Gastroesophageal sphincter (tissue), 4 donors: ENCODE measurements around the gene GIT1. TPM values are rescaled to one million over a fixed set of nuclear protein-coding genes. Genes with fewer than 3 reads are reported as not detected.
A peak's percentile ranks its signal among the peaks of the same experiment; 100 is the strongest.

Source experiments
- ATAC-seq: fragments of 150-250 bp; one replicate; pipeline ENCODE4 v1.9.1; 2016; ENCODE audit warnings: mild to moderate bottlenecking, moderate library complexity
- H3K27ac ChIP-seq, 4 donors: fragments of 200-600 bp; sonication (generic) in 3 of 4; 1 replicate in 3 of 4; 2 replicates in 1 of 4; pipeline ENCODE4 v1.5.1; 2016 to 2019
- H3K27me3 ChIP-seq: fragments of 200-600 bp; sonication (generic); one replicate; pipeline ENCODE4 v1.5.1; 2019
- H3K36me3 ChIP-seq, 2 donors: fragments of 200-600 bp; sonication (generic); one replicate each; pipeline ENCODE4 v1.5.1; 2019; ENCODE audit warnings: control low read depth in 1 of 2
- H3K4me1 ChIP-seq, 3 donors: fragments of 200-600 bp; sonication (generic); 1 replicate in 2 of 3; 2 replicates in 1 of 3; pipeline ENCODE4 v1.5.1; 2016 to 2019; ENCODE audit warnings: control low read depth in 2 of 3
- H3K4me3 ChIP-seq, 2 donors: fragments of 200-600 bp; sonication (generic); one replicate each; pipeline ENCODE4 v1.5.1; 2019; ENCODE audit warnings: mild to moderate bottlenecking in 1 of 2, moderate library complexity in 1 of 2
- H3K9me3 ChIP-seq, 3 donors: fragments of 200-600 bp; sonication (generic); one replicate each; pipeline ENCODE4 v1.5.1; 2017 to 2019; ENCODE audit warnings: control low read depth in 2 of 3
- CTCF ChIP-seq, 4 experiments: fragments of 200-600 bp in 2 of 4; fragments of 450-650 bp in 2 of 4; sonication (generic) in 1 of 4; IDR thresholded peaks; one replicate each; pipeline ENCODE4 v1.5.1; 2017 to 2019; ENCODE audit warnings: antibody characterized with exemption in 4 of 4, mild to moderate bottlenecking in 2 of 4, moderate library complexity in 2 of 4
- EP300 ChIP-seq: sonication (generic); formaldehyde crosslinking; IDR thresholded peaks from one replicate; pipeline ENCODE4 v1.6.1; 2017; ENCODE audit warnings: antibody characterized with exemption, mild to moderate bottlenecking
- POLR2A ChIP-seq, 2 donors: fragments of 450-650 bp; IDR thresholded peaks; one replicate each; pipeline ENCODE4 v1.6.1; 2017; ENCODE audit warnings: antibody characterized with exemption in 2 of 2, mild to moderate bottlenecking in 2 of 2, moderate library complexity in 1 of 2
- POLR2AphosphoS5 ChIP-seq: sonication (generic); formaldehyde crosslinking; IDR thresholded peaks from one replicate; pipeline ENCODE4 v1.6.1; 2017; ENCODE audit warnings: antibody characterized with exemption
- WGBS, 2 donors: methylation state at CpG; one replicate each; pipeline ENCODE4 v1.1.5; 2018; ENCODE audit warnings: low coverage in 1 of 2; 5-methylcytosine and 5-hydroxymethylcytosine counted together
- total RNA-seq, 4 donors: library from RNA; depleted of rRNA; stranded (reverse); fragments of >200 nt; gene quantifications; one replicate each; pipeline ENCODE4 v1.1.0, GENCODE V29; 2016

GIT1 gene
- total RNA-seq, 4 donors from 2014 or later, result 30.4 to 47.8 (median 35.8) TPM

DNA sequence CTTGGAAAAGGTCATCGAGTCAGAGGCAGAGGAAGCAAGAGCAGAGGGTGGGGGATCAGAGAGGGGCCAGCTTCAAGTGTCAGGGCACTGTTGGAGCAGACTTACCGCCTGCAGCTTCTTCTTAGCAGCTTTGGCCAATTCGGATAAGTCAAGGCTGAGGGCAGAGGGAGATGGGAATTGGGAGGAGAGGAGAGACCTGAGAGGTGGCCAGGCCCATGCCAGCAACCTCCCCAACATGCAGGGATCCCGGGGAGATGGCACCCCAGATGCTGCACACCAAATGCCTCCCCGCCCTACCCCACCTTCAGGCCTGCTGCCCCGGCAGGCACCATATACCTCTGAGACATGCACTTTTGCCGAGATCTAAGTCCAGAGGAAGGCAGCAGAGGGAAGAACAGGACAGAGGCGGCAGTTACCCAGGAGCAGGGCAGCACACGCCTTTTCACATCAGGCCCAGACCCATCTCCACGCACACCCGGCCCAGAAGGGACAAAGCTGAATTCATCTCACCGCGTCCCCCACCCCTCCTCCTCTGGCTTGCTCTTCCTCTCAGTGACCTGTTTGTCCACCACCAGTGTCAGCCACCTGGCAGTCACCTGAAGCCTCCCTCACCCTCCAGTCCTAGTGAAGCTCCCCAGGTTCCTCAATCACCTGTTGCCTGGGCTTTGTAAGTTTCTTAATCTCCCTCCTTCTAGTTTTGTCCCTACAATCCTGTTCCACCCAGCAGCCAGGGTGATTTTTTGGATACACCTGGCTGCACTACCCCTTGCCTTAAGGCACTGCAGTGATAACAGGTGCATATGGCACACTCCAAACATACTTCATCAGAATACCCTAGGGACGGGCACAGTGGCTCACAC, 10.6 kb downstream of the GIT1 start:
- peaks cover 0 to 98% of the 10 kb centered on the region in 2 donors for H3K36me3 ChIP-seq
- H3K27me3 ChIP-seq, result no peaks in the 10 kb centered on the region
- H3K27ac ChIP-seq, result peak overlapping the region in 2 of 4 donors; percentile 10 to 35
- H3K4me1 ChIP-seq, result peaks cover 0 to 56% (median 3%) of the 10 kb centered on the region in 3 donors
- WGBS, 2 donors, result 80 to 87% methylated on average over 1 to 7 of the region's 14 CpGs
- no peak for ATAC-seq
- TF ChIP-seq POLR2AphosphoS5, result no peak
- no peak for TF ChIP-seq CTCF (IDR thresholded peaks at IDR 0.05)
- TF ChIP-seq POLR2A (IDR thresholded peaks at IDR 0.05), result no peak
- no peak for TF ChIP-seq EP300
- H3K9me3 ChIP-seq, result no peaks in the 10 kb centered on the region
- no peak overlapping the region for H3K4me3 ChIP-seq

- Histone ChIP-seq H3K4me3 (no peak overlapping the region), H3K27me3 (no peaks in the 10 kb centered on the region), H3K27ac (peak overlapping the region in 3 of 4 donors; percentile 10 to 35 (median 12)), H3K9me3 (no peaks in the 10 kb centered on the region), H3K4me1 (peaks cover 0 to 54% (median 11%) of the 10 kb centered on the region in 3 donors), H3K36me3 (peaks cover 0 to 93% of the 10 kb centered on the region in 2 donors)
- no CpG with 5 or more reads among the region's 22 CpGs for WGBS, 2 donors
- TF ChIP-seq POLR2AphosphoS5 (no peak), EP300 (no peak), CTCF (IDR thresholded peaks at IDR 0.05) (no peak), POLR2A (IDR thresholded peaks at IDR 0.05) (no peak)
- no peak for ATAC-seq
Observed at GRCh38 chr17:29577385-29578211, 11.8 kb downstream of the GIT1 start.

- TF ChIP-seq CTCF (IDR thresholded peaks at IDR 0.05) (no peak), POLR2A (IDR thresholded peaks at IDR 0.05) (no peak), EP300 (no peak), POLR2AphosphoS5 (no peak)
- Histone ChIP-seq H3K9me3 (no peaks in the 10 kb centered on the region), H3K27ac (peak overlapping the region in 2 of 4 donors; percentile 12 to 35), H3K27me3 (no peaks in the 10 kb centered on the region), H3K4me3 (no peak overlapping the region), H3K36me3 (peaks cover 0 to 89% of the 10 kb centered on the region in 2 donors), H3K4me1 (peaks cover 0 to 54% (median 15%) of the 10 kb centered on the region in 3 donors)
- WGBS, 2 donors, result 94% methylated on average over 7 of the region's 9 CpGs; no CpG with 5 or more reads in 1 of the 2 donors
- ATAC-seq, result no peak
Observed at GRCh38 chr17:29577001-29577370, 12.5 kb downstream of the GIT1 start.

- Histone ChIP-seq H3K4me1 (peaks cover 0 to 54% (median 15%) of the 10 kb centered on the region in 3 donors), H3K4me3 (no peak overlapping the region), H3K36me3 (peaks cover 0 to 88% of the 10 kb centered on the region in 2 donors), H3K27ac (no peak overlapping the region), H3K27me3 (no peaks in the 10 kb centered on the region), H3K9me3 (no peaks in the 10 kb centered on the region)
- WGBS, 2 donors, result no CpG with 5 or more reads among the region's 37 CpGs
- no peak for ATAC-seq
- no peak for TF ChIP-seq POLR2A (IDR thresholded peaks at IDR 0.05)
Observed at GRCh38 chr17:29576214-29577000, 13.0 kb downstream of the GIT1 start.
